Measurements from ENCODE around the gene TFDP1.

GRCh38 chr13:113597391-113598080 is 13.0 kb downstream of the TFDP1 start:
- TF ChIP-seq CTCF (IDR thresholded peaks at IDR 0.05) (no peak), POLR2AphosphoS5 (IDR thresholded peaks at IDR 0.05; ENCODE audit: insufficient read depth in 1 of 2, low read depth in 1 of 2) (no peak), POLR2A (IDR thresholded peaks at IDR 0.05) (no peak)

Measured in vagina (tissue), 2 donors.